ENCODE measurements around the gene LRMDA. TPM values are rescaled to one million over a fixed set of nuclear protein-coding genes. Genes with fewer than 3 reads are reported as not detected.

LRMDA gene
- total RNA-seq, 1 donor from 2014 or later: not detected

DNA sequence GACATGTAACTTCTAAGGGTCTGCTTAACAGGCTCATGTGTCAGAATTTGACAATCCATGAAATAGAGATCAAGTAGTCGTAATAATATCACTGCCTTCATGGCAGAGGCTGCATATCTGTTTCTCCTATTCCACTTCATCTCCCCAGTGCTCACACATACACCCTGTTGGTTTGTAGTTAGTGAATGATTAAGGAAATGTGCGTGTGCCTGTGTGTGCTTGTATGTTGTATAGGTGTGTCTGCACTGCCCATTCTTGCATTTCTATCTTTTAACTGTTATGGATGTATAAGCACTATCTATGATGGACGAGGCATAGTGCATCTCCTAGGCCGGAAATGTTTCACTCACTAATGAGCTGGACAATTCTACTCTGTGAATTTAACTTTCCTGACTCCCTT lies 985.2 kb downstream of the LRMDA start:
- Mint-ChIP-seq H3K4me1 (no peaks in the 10 kb centered on the region), H3K27ac (no peak overlapping the region), H3K27me3 (no peaks in the 10 kb centered on the region), H3K4me3 (no peak overlapping the region), H3K36me3 (ENCODE audit: low read depth) (no peaks in the 10 kb centered on the region), H3K9me3 (peaks cover 4% of the 10 kb centered on the region)
- intact Hi-C loops (cut with micrococcal nuclease): no loop called here
- no peak for ATAC-seq (ENCODE audit: low read depth)
- CTCF ChIA-PET: no interaction called here
- POLR2A ChIA-PET: no interaction called here
- TF ChIP-seq, protein P1, sequence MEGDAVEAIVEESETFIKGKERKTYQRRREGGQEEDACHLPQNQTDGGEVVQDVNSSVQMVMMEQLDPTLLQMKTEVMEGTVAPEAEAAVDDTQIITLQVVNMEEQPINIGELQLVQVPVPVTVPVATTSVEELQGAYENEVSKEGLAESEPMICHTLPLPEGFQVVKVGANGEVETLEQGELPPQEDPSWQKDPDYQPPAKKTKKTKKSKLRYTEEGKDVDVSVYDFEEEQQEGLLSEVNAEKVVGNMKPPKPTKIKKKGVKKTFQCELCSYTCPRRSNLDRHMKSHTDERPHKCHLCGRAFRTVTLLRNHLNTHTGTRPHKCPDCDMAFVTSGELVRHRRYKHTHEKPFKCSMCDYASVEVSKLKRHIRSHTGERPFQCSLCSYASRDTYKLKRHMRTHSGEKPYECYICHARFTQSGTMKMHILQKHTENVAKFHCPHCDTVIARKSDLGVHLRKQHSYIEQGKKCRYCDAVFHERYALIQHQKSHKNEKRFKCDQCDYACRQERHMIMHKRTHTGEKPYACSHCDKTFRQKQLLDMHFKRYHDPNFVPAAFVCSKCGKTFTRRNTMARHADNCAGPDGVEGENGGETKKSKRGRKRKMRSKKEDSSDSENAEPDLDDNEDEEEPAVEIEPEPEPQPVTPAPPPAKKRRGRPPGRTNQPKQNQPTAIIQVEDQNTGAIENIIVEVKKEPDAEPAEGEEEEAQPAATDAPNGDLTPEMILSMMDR (IDR thresholded peaks at IDR 0.05): no peak
- no peak for DNase-seq

DNA sequence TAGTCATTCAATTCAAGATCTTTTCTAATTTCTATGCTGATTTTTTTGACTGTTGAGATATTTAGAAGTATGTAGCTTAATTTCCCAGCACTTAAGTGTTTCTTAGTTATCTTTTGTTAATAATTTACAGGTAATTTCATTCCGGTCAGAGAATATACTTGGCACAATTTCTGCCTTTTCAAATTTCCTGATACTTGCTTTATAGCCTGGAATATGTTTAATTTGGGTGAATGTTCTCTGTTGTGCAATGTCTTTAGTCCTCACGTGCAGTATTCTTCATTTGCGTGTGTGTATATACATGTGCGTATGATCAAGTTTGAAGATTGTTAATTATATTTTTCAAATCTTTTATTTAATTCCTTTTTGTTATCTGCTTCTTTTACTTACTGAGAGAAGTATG lies 989.3 kb downstream of the LRMDA start:
- TF ChIP-seq, protein P1 (IDR thresholded peaks at IDR 0.05): no peak
- ChIA-PET CTCF (no interaction called here), POLR2A (no interaction called here)
- Mint-ChIP-seq H3K27ac (no peak overlapping the region), H3K36me3 (ENCODE audit: low read depth) (no peaks in the 10 kb centered on the region), H3K27me3 (no peaks in the 10 kb centered on the region), H3K4me3 (no peak overlapping the region), H3K9me3 (peaks cover 4% of the 10 kb centered on the region), H3K4me1 (no peaks in the 10 kb centered on the region)
- intact Hi-C loops (cut with micrococcal nuclease): no loop called here
- no peak for DNase-seq
- ATAC-seq (ENCODE audit: low read depth): no peak

DNA sequence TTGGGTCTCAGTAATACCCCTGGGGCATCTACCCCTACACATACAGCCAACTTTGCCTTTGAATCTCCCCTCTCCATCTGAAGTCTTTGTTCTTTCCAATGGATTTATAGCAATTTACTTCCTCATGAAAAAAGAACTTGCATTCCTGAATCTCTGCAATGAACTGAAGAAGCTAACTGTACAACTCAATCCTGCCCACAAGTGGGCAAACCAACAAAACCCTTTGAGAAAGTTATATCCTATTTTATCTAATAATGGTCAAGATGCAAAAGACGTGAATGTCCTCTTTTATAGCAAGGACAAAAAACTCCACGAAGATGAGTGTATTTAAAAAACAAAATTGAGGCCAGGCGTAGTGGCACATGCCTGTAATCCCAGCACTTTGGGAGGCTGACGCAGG lies 991.3 kb downstream of the LRMDA start:
- intact Hi-C loops (cut with micrococcal nuclease): no loop called here
- H3K9me3 Mint-ChIP-seq: peaks cover 4% of the 10 kb centered on the region
- H3K4me3 Mint-ChIP-seq: no peak overlapping the region
- H3K27me3 Mint-ChIP-seq: no peaks in the 10 kb centered on the region
- ATAC-seq (ENCODE audit: low read depth): no peak
- POLR2A ChIA-PET: no interaction called here
- no peak overlapping the region for H3K27ac Mint-ChIP-seq
- H3K4me1 Mint-ChIP-seq: no peaks in the 10 kb centered on the region
- CTCF ChIA-PET: no interaction called here
- no peaks in the 10 kb centered on the region for H3K36me3 Mint-ChIP-seq (ENCODE audit: low read depth)
- no peak for DNase-seq
- TF ChIP-seq, protein P1 (IDR thresholded peaks at IDR 0.05): no peak

DNA sequence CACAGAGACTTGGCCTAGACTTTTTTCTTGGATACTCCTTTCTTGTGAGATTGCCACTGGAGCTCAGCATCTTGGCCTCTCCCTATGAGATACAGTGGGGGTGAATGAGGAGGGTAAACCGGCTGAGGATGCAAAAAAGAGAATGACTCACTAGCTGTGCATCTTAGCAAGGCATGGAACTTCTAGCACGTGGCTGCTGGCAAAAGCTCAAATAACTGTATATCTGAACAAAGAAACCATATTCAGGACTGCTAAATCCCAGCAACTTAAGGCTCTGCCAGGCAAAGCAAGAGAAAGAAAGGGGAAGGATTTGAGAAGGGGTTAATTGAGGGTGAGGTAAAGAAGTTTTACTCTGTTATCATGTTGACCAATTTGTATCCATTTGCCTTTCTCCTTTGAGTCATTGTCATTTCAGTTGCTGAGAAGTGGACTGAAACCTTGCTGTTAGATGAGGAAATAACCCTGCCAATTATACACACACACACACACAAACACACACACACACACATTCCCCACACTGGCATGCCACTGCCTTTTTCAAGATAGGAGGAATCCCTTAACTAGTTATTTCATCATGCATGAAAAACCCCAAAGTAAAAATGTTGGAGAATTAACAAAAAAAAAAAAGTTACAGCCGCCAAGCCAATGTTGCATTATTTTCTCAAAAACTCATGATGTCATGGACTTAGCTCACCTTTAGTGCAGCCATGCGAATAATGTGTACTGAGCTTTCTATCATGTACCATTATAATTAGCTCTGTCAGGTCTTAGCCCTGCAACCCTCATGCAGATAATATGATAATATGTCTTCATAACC lies 997.3 kb downstream of the LRMDA start:
- H3K27me3 Mint-ChIP-seq: no peaks in the 10 kb centered on the region
- DNase-seq (no peak), ATAC-seq (ENCODE audit: low read depth) (no peak)
- intact Hi-C loops (cut with micrococcal nuclease): no loop called here
- H3K4me1 Mint-ChIP-seq: no peaks in the 10 kb centered on the region
- no peak overlapping the region for H3K4me3 Mint-ChIP-seq
- H3K27ac Mint-ChIP-seq: no peak overlapping the region
- TF ChIP-seq, protein P1 (IDR thresholded peaks at IDR 0.05): no peak
- CTCF ChIA-PET: no interaction called here
- no peaks in the 10 kb centered on the region for H3K9me3 Mint-ChIP-seq
- no peaks in the 10 kb centered on the region for H3K36me3 Mint-ChIP-seq (ENCODE audit: low read depth)
- POLR2A ChIA-PET: no interaction called here

DNA sequence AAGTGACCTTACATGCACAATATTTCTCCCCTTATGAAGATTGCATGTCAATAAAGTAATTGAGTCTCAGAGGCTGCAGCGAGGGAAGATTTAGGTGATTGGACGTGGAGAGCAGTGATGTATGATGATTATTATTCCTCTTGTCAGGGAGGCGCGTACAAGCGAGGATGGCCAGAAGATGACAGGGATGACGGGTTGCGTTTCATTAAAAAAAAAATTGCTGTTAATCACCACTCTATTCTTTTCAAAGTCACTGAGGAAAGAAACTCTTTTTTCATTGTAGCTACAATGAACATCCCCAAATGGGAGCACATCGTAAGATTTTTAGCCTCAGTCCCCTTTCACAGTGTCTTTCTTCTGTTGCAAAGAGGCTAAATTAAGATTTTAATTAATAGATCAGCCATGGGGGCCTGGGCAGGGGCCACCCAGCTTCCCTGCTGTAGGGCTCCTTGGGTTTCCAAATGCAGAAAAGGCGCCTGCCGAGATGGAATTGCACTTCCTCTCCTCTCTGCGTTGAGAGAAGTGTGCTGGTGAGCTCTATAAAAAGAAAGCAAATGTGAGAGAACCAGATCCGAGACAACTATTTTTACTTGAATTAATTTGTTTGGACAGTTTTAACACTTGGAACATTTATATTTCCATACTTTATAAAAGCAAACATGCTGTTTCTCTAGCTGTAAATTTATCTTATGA lies 998.1 kb downstream of the LRMDA start:
- ATAC-seq (ENCODE audit: low read depth) (no peak), DNase-seq (no peak)
- TF ChIP-seq, protein P1 (IDR thresholded peaks at IDR 0.05): no peak
- H3K36me3 Mint-ChIP-seq (ENCODE audit: low read depth): no peaks in the 10 kb centered on the region
- H3K4me3 Mint-ChIP-seq: no peak overlapping the region
- ChIA-PET POLR2A (no interaction called here), CTCF (no interaction called here)
- no peak overlapping the region for H3K27ac Mint-ChIP-seq
- intact Hi-C loops (cut with micrococcal nuclease): no loop called here
- no peaks in the 10 kb centered on the region for H3K4me1 Mint-ChIP-seq
- no peaks in the 10 kb centered on the region for H3K27me3 Mint-ChIP-seq
- H3K9me3 Mint-ChIP-seq: no peaks in the 10 kb centered on the region

Measured in activated B cell treated with CpG ODN at 0.5 μM for 24 hours (primary cell).